T-cell (primary cell): ENCODE results near the gene STIL. TPM values are rescaled to one million over a fixed set of nuclear protein-coding genes. Genes with fewer than 3 reads are reported as not detected.
"Not testable (repeated sequence)": the region's sequence is repeated elsewhere in the genome, so short reads cannot be mapped to it uniquely, and the experiment has no call there.

Experiments used
- ATAC-seq, 4 experiments: fragments of 200-7000 bp in 3 of 4; fragments of 150-1000 bp in 1 of 4; cut with Tn5 transposase; replicated peaks in 1 of 4; 1 replicate in 3 of 4; 2 replicates in 1 of 4; pipeline ENCODE4 v1.10.0; 2021; ENCODE audit warnings: moderate library complexity in 3 of 4, mild to moderate bottlenecking in 2 of 4, moderate number of reproducible peaks in 1 of 4
- CTCF ChIA-PET, 2 donors: fragments of 300-600 bp; sonication (Branson Sonifier 250); formaldehyde crosslinking; loops; one replicate each; lab custom pipeline; 2022; ENCODE audit warnings: antibody characterized with exemption in 2 of 2; lab: Charles Lee
- POLR2A ChIA-PET, 2 donors: fragments of 300-600 bp; sonication (Branson Sonifier 250); formaldehyde crosslinking; loops; one replicate each; lab custom pipeline; 2022; ENCODE audit warnings: antibody characterized with exemption in 2 of 2; lab: Charles Lee
- DNase-seq, 35 experiments: peaks; one replicate each; pipeline versions ENCODE4 v3.0.0 to v3.0.0-alpha.2; 2013 to 2023
- H3K27ac ChIP-seq: one replicate; pipeline ENCODE4 v1.5.1; 2013; ENCODE audit warnings: low read length
- H3K27me3 ChIP-seq, 2 experiments: replicated peaks in 1 of 2; 1 replicate in 1 of 2; 2 replicates in 1 of 2; pipeline versions ENCODE4 v1.6.1 to v1.7.0; 2013; ENCODE audit warnings: low read length in 1 of 2, mixed read lengths in 1 of 2; ENCODE audit not compliant: control insufficient read depth in 2 of 2, insufficient read depth in 2 of 2; ENCODE audit errors: extremely low read depth in 1 of 2
- H3K36me3 ChIP-seq, 2 donors: 1 replicate in 1 of 2; 2 replicates in 1 of 2; pipeline versions ENCODE4 v1.6.1 to v1.7.0; 2013; ENCODE audit warnings: low read length in 1 of 2; ENCODE audit not compliant: control insufficient read depth in 2 of 2, insufficient read depth in 1 of 2; ENCODE audit errors: extremely low read depth in 1 of 2
- H3K4me1 ChIP-seq, 2 experiments: 1 replicate in 1 of 2; 2 replicates in 1 of 2; pipeline versions ENCODE4 v1.6.1 to v1.7.0; 2013; ENCODE audit warnings: low read length in 2 of 2, mixed read lengths in 1 of 2; ENCODE audit not compliant: insufficient read depth in 2 of 2, control insufficient read depth in 1 of 2; ENCODE audit errors: extremely low read depth in 1 of 2
- H3K4me3 ChIP-seq, 2 donors: 1 replicate in 1 of 2; 2 replicates in 1 of 2; pipeline versions ENCODE4 v1.5.1 to v1.7.0; 2013; ENCODE audit warnings: mild to moderate bottlenecking in 2 of 2, low read length in 1 of 2, moderate library complexity in 1 of 2; ENCODE audit not compliant: control insufficient read depth in 1 of 2; ENCODE audit errors: extremely low read depth in 1 of 2
- H3K9me3 ChIP-seq: 2 replicates; pipeline ENCODE4 v1.7.0; 2013
- H3K27ac Mint-ChIP-seq, 2 donors: one replicate each; pipeline ENCODE4 v1.8.0; 2020 to 2021; ENCODE audit warnings: mild to moderate bottlenecking in 2 of 2, mixed read lengths in 2 of 2
- H3K27me3 Mint-ChIP-seq, 2 donors: one replicate each; pipeline ENCODE4 v1.8.0; 2021 to 2022; ENCODE audit warnings: mixed read lengths in 2 of 2
- H3K36me3 Mint-ChIP-seq: one replicate; pipeline ENCODE4 v1.8.0; 2021; ENCODE audit warnings: mixed read lengths
- H3K4me1 Mint-ChIP-seq, 3 donors: one replicate each; pipeline ENCODE4 v1.8.0; 2020 to 2022; ENCODE audit warnings: mixed read lengths in 3 of 3, mild to moderate bottlenecking in 1 of 3
- H3K4me3 Mint-ChIP-seq, 3 donors: one replicate each; pipeline ENCODE4 v1.8.0; 2020 to 2022; ENCODE audit warnings: mild to moderate bottlenecking in 3 of 3, mixed read lengths in 3 of 3, moderate library complexity in 3 of 3
- H3K9me3 Mint-ChIP-seq, 3 donors: one replicate each; pipeline ENCODE4 v1.8.0; 2020 to 2022; ENCODE audit warnings: mixed read lengths in 3 of 3
- WGBS: methylation state at CpG from one replicate; pipeline ENCODE4 v1.1.5; 2013; ENCODE audit warnings: missing lambda C conversion rate; ENCODE audit not compliant: insufficient coverage; 5-methylcytosine and 5-hydroxymethylcytosine counted together
- total RNA-seq, 35 experiments: library from RNA in 6 of 35; stranded (reverse) in 6 of 35; fragments of 120-200 nt in 1 of 35; gene quantifications; one replicate each; pipeline versions ENCODE4 v1.2.1 to v1.2.4 and lab custom pipeline; 2013 to 2026

Gene STIL
- total RNA-seq, 5 donors from 2014 or later (not counting 1 experiment from before 2014, with no cell fraction given) = 0.85 to 3.4 (median 1.7) TPM

GRCh38 chr1:47288116-47288515 is 25.8 kb downstream of the STIL start:
- H3K36me3 Mint-ChIP-seq, H3K4me3 ChIP-seq, H3K27me3 Mint-ChIP-seq, H3K4me1 ChIP-seq, H3K36me3 ChIP-seq, H3K4me1 Mint-ChIP-seq, H3K9me3 Mint-ChIP-seq, H3K4me3 Mint-ChIP-seq, POLR2A ChIA-PET, ATAC-seq, H3K27ac Mint-ChIP-seq, DNase-seq, H3K27me3 ChIP-seq, H3K27ac ChIP-seq, H3K9me3 ChIP-seq: not testable (repeated sequence)
- CTCF ChIA-PET = interaction anchor here in 1 of 2 donors (0.6 to 0.7 kb wide), 2 partner anchors 59 to 418 kb away, joined by 3 to 7 read pairs; no protein-coding TSS in a partner anchor
- whole genome bisulfite sequencing = 100% methylated on average over 2 of the region's 4 CpGs

- Histone ChIP-seq H3K27me3 (no peaks in the 10 kb centered on the region), H3K27ac (no peak overlapping the region), H3K36me3 (peaks cover 0 to 6% of the 10 kb centered on the region in 2 donors), H3K4me3 (no peak overlapping the region), H3K4me1 (no peaks in the 10 kb centered on the region), H3K9me3 (no peaks in the 10 kb centered on the region)
- no peaks in the 10 kb centered on the region for H3K9me3 Mint-ChIP-seq
- ATAC-seq = no peak
- 100% methylated on average over 2 of the region's 3 CpGs for WGBS
- ChIA-PET POLR2A (no interaction called here), CTCF (no interaction called here)
- no peaks in the 10 kb centered on the region for H3K27me3 Mint-ChIP-seq
- H3K4me1 Mint-ChIP-seq = no peaks in the 10 kb centered on the region
- no peak overlapping the region for H3K27ac Mint-ChIP-seq
- DNase-seq = no peak
- peaks cover 7% of the 10 kb centered on the region for H3K36me3 Mint-ChIP-seq
- H3K4me3 Mint-ChIP-seq = no peak overlapping the region
Observed at GRCh38 chr1:47280142-47280541, 33.8 kb downstream of the STIL start.

GRCh38 chr1:47276850-47277249 is 37.1 kb downstream of the STIL start:
- H3K9me3 Mint-ChIP-seq = no peaks in the 10 kb centered on the region
- peaks cover 7% of the 10 kb centered on the region for H3K36me3 Mint-ChIP-seq
- Histone ChIP-seq H3K4me1 (no peaks in the 10 kb centered on the region), H3K27me3 (no peaks in the 10 kb centered on the region), H3K27ac (no peak overlapping the region), H3K36me3 (peaks cover 0 to 6% of the 10 kb centered on the region in 2 donors), H3K4me3 (no peak overlapping the region), H3K9me3 (no peaks in the 10 kb centered on the region)
- WGBS = no CpG with 5 or more reads among the region's 2 CpGs
- no peak for DNase-seq
- no peaks in the 10 kb centered on the region for H3K4me1 Mint-ChIP-seq
- ATAC-seq = no peak
- POLR2A ChIA-PET = no interaction called here
- no peak overlapping the region for H3K4me3 Mint-ChIP-seq
- no peak overlapping the region for H3K27ac Mint-ChIP-seq
- no peaks in the 10 kb centered on the region for H3K27me3 Mint-ChIP-seq
- CTCF ChIA-PET = no interaction called here

- DNase-seq, H3K4me3 Mint-ChIP-seq, H3K36me3 Mint-ChIP-seq, H3K4me1 ChIP-seq, H3K27ac Mint-ChIP-seq, H3K9me3 Mint-ChIP-seq, H3K36me3 ChIP-seq, POLR2A ChIA-PET, H3K4me3 ChIP-seq, H3K4me1 Mint-ChIP-seq, ATAC-seq, H3K27me3 Mint-ChIP-seq, H3K27me3 ChIP-seq, H3K27ac ChIP-seq, H3K9me3 ChIP-seq: not testable (repeated sequence)
- WGBS = 100% methylated on average over 1 of the region's 7 CpGs
- CTCF ChIA-PET = interaction anchor here in 1 of 2 donors (1.2 kb wide), 1 partner anchor 13 kb away, joined by 3 read pairs; no protein-coding TSS in a partner anchor
Observed at GRCh38 chr1:47275811-47276210, 38.1 kb downstream of the STIL start.

GRCh38 chr1:47265529-47265928 is 48.4 kb downstream of the STIL start:
- H3K4me1 ChIP-seq, ATAC-seq, H3K4me1 Mint-ChIP-seq, H3K4me3 Mint-ChIP-seq, H3K36me3 Mint-ChIP-seq, H3K27me3 ChIP-seq, H3K4me3 ChIP-seq, H3K9me3 ChIP-seq, H3K27ac Mint-ChIP-seq, H3K27ac ChIP-seq, H3K36me3 ChIP-seq, H3K27me3 Mint-ChIP-seq, POLR2A ChIA-PET, DNase-seq, H3K9me3 Mint-ChIP-seq: not testable (repeated sequence)
- CTCF ChIA-PET = interaction anchor here in 1 of 2 donors (0.7 to 0.9 kb wide), 2 partner anchors 87 to 329 kb away, joined by 3 to 4 read pairs; no protein-coding TSS in a partner anchor
- WGBS = 100% methylated on average over 2 of the region's 8 CpGs

- ATAC-seq = peak in 1 of 4 experiments; percentile 51
- H3K4me1 Mint-ChIP-seq = no peaks in the 10 kb centered on the region
- H3K4me3 ChIP-seq = no peak overlapping the region
- no peaks in the 10 kb centered on the region for H3K9me3 ChIP-seq
- ChIA-PET CTCF (interaction anchor here (0.6 to 1.7 kb wide), 9 partner anchors 10 to 646 kb away, joined by 3 to 9 read pairs (median 4); partner anchors contain the start of genes MOB3C (in 1 of the 2) and STIL (in 1 of the 2)), POLR2A (interaction anchor here in 1 of 2 donors (0.6 kb wide), 1 partner anchor 11 kb away, joined by 7 read pairs; no protein-coding TSS in a partner anchor)
- H3K9me3 Mint-ChIP-seq = no peaks in the 10 kb centered on the region
- no CpG with 5 or more reads among the region's 1 CpG for WGBS
- peaks cover 0 to 3% of the 10 kb centered on the region in 2 donors for H3K36me3 ChIP-seq
- H3K4me3 Mint-ChIP-seq = no peak overlapping the region
- peaks cover 4% of the 10 kb centered on the region for H3K36me3 Mint-ChIP-seq
- no peaks in the 10 kb centered on the region for H3K27me3 ChIP-seq
- no peak overlapping the region for H3K27ac ChIP-seq
- no peak overlapping the region for H3K27ac Mint-ChIP-seq
- no peaks in the 10 kb centered on the region for H3K4me1 ChIP-seq
- peak in 25 of 35 experiments; percentile 1 to 54 (median 18) for DNase-seq
- no peaks in the 10 kb centered on the region for H3K27me3 Mint-ChIP-seq
Observed at GRCh38 chr1:47262787-47263413, 51.0 kb downstream of the STIL start.
